Gastroesophageal sphincter (tissue), 3 donors: ENCODE data around the gene SLC8A1.

Experiments used
- CTCF ChIP-seq, 4 experiments: fragments of 200-600 bp in 2 of 4; fragments of 450-650 bp in 2 of 4; sonication (generic) in 1 of 4; IDR thresholded peaks; one replicate each; pipeline ENCODE4 v1.5.1; 2017 to 2019; ENCODE audit warnings: antibody characterized with exemption in 4 of 4, mild to moderate bottlenecking in 2 of 4, moderate library complexity in 2 of 4
- POLR2A ChIP-seq, 2 donors: fragments of 450-650 bp; IDR thresholded peaks; one replicate each; pipeline ENCODE4 v1.6.1; 2017; ENCODE audit warnings: antibody characterized with exemption in 2 of 2, mild to moderate bottlenecking in 2 of 2, moderate library complexity in 1 of 2

GRCh38 chr2:40304340-40304739 is 147.6 kb downstream of the SLC8A1 start:
- TF ChIP-seq POLR2A (IDR thresholded peaks at IDR 0.05), result no peak
- no peak for TF ChIP-seq CTCF (IDR thresholded peaks at IDR 0.05)
